Embryonic facial prominence (tissue), 1 donor: ENCODE results near the gene OTUD5.

Source experiments
- DNase-seq: peaks from one replicate; pipeline ENCODE4 v3.0.0-alpha.2; 2016; ENCODE audit errors: extremely low spot score

The OTUD5 gene

DNA sequence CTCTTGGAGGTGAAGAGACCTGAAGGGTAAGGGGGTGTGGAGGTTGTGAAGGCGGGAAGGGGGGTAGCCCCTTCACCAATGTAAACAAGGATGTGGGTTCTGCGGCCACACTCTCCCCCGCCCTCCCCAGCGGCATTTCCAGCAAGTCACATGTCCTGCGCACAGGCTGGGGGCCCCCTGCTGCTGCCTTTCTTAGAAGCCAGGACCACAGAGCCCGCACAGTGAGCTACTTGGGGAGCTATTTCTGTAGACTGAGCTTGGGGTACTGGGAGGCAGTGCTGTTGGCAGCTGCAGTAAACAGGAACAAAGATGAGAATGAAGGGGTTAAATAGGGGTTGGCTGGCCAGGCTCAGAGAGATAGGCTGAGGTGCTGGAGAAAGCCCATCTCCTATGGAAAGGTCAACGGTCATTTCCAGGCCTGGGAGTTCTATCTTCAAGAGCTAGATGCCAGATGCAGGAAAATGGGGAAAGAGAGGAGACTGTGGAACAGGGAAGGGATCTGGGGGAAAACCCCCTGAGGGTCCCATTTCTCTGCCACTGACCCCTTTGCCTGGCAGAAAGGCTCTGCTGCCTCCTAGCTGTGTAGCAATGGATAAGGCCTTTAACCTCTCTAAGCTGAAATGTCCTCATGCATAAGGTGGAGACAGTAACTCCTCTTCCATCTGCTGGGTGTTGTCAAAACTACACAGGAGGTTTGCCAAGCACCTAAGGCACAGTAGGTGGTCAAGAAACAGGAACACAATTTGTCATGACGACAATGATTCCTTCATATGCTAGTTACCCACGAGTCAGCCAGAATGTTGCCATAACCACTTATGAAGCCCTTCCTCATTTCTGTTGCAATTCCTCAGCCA lies 20.1 kb downstream of the OTUD5 start:
- no peak for DNase-seq

DNA sequence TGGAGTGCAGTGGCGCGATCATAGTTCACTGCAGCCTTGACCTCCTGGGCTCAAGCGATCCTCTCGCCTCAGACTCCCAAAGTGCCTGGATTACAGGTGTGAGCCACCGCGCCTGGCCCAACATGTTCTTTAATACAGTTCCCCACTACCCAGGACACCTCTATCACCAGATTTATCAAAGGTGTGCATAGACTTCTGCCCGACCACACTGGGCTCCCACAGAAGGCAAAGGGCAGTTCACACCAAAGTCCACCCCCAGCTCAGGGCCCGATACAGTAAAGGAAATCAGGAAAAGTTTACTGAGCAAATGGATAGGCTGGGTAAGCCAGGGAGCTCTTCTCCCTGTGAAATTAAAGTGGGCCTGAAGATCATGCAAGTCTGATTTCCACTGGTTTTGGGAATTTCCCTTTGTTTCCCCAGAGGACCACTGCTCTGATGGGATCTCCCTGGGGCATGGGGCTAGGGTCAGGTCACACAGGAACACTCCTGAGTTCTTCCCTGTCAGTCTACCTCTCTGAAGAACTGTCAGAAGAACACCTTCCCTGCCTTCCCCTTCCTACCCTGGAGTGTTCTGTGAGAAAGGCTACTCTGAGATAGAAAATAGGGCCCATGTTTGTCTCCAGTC lies 20.9 kb downstream of the OTUD5 start:
- no peak for DNase-seq

DNA sequence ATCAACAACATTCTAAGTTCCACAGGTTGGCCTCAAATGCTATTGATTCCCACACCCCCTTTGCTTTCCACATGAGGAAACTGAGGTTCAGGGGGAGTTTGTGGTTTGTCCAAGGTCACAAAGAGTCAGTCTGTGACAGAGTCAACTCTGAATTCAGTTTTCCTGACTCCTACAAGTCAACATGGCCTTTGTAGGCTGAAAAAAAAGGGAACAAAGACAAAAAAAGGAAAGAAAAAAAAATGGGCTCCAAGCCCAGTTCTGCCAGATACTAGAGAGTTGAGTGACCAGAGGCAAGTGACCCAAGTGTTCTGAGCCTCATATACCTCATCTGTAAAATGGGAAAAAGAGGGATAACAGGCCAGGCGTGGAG lies 22.1 kb downstream of the OTUD5 start:
- no peak for DNase-seq

DNA sequence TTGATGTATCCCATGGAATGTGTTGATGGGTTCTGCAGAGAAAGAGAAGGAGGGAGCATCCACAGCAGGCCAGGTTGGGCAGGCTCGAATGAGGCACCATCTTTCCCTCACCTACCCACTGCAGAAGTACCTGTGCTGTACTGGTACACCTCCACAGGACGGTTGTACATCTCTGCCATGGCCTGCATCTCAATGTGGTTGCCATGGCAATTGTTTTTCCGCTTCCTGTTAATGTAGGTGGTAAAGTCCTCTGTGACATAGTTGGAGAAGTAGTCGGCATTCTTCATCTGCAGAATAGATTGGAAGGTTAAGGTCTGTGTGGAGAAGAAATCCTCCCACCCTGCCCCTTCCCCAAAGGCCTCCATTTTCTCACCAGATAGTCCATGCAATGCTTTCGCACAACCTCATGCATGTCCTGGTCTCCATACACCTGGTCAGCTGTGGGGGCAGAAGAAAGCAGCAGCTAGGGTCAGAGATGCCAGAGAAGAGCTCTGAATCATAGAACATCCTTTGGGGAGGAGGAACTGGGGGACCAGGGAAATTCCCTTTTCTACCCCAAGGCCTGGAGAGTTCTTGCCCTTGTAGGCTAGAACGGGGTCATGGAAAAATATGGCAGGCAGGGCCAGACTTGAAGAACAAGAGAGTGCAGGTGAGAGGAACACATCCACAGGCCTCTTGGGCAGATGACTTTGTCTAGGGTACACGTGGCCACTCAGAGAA lies 22.7 kb downstream of the OTUD5 start:
- no peak for DNase-seq

DNA sequence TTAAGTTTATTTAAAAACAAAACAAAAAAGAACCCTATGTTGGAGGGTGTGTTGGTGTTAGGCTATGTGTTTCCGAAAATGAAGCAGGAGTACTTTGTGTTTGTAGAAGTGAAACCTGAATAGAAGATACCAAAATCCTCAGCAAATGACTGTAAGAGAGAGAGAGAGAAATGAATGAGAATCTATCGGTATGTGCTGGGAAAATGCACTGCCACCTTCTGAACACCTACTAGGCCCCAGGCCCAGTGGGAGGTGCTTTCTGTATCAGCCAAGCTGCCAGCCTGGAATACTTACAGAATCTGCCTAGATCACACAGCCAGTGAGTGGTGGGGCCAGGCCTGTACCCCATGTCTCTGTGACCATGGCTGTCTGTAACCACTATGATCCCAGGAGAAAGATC lies 23.6 kb downstream of the OTUD5 start:
- no peak for DNase-seq

DNA sequence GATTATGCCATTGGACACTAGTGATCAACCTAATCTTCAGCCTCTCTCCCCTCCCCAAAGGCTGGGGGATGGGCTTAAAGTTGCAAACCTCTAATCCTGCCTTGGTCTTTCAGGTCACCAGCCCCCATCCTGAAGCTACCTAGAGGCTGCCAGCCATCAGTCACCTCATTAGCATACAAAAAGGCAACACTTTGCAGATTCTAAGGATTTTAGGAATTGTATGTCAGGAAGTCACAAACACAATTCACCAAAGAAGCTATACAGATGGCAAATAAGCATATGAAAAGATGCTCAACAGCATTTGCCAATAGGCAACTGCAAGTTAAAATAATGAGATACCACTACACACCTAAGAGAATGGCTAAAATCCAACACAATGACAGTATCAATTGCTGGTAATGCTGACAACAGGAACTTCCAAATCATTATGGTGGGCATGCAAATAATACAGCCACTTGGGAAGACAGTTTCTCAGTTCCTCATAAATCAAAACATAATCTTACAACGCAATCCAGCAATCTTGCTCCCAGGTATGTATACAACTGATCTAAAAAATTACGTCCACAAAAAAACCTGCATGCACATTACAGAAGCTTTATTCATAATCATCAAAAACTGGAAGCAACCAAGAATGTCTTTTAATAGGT lies 29.5 kb downstream of the OTUD5 start:
- DNase-seq, result no peak

DNA sequence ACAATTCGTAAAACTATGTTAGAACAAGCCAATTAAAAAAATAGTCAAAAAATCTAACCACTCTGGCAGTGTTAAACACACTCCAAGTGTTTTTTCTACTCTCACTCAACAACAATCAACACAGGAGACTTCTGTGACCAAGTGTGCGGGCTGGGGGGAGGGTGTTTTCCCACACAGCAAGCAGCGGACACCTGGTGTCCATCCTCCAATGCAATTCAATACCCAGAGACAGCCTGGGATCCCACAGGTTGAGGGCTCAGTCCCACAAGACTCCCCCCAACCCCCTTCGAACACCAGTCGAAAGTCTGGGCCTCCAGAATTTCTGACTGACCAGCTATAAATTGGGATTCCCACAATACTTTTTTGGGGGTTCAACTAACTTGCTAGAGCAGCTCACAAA lies 30.3 kb downstream of the OTUD5 start:
- no peak for DNase-seq

DNA sequence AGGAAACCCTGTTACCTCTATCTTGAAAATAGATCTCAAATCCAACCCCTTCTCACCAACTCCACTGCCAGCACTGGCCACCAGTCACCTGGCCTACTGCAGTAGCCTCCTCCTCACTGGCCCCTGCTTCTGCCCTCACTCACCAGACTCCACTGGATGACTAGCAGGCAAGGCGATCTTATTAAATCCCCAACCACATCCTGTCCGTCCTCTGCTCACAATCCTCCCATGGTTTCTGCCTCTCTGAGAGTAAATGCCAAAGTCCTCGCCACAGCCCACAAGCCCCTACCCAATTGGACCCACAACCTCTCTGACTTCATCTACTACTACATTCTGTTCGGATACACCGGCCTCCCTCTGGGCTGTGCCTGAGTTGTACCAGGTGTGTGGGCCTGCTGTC lies 33.1 kb downstream of the OTUD5 start:
- DNase-seq, result no peak

DNA sequence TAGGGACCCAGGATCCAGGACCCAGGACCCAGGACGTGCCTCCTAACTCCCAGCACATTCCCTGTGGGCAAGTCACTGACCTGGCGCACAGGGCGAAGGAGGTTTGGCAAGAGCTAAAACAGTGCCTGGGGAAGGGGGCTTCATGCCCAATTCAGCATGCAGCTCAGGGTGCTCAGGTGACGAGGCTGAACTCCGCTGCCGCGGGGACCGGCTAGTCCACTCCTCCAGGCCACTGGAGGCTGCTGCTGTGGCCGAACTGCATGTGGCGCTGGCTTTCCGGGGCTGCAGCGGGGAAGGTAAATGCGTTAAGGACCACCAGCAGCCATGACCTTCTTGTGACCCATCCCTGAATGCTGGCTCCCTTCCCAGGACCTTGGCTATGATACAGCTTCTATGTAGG lies 33.6 kb downstream of the OTUD5 start:
- no peak for DNase-seq

DNA sequence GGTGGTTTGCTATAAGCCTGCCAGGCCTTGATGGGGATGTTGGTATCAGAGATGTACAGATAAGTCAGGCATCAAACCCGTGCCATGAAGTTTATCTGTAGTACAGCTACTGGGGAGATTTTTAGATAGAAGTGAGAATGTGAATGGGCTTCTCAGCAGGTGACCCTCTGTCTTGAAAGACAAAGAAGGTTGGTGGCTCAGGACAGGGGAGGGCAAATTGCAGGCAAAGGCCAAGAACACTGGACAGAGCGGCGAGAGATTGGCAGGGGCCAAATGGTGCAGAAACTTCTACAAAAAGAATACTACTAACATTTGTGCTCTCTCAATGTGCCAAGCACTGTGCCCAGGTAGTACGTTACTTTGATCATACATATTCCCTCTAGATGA lies 36.7 kb downstream of the OTUD5 start:
- no peak for DNase-seq

DNA sequence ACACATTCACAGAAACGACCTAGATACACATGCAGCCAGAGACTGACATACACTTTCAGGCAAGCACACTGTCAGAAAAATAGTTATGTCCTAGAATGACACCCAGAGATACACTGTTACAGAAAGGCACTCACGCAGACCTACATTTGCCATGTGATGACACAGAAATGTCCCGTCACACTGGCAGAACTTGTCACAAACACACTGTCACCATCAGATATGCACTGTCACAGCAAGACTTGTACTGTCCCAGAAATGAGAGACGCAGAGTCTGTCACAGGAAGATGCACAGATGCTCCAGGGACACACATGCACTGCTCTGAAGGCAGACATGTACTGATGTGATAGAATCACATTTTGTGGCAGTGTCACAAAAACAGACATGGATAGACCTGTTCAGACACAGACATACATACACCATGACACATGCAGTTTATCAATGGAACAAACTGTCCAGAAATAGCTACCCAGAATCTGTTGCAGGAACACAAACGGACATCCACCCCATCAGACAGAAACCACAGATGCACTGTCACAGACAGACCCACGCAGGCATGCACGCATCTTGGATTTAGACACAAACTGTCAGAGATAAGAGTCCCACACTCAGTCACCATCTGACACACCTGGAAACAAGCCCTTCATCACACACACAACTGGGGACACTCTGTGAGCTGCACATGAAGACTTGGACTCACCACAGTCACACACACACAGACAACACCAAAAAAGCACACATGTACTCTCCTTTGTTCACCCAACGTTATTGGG lies 37.3 kb downstream of the OTUD5 start:
- no peak for DNase-seq

DNA sequence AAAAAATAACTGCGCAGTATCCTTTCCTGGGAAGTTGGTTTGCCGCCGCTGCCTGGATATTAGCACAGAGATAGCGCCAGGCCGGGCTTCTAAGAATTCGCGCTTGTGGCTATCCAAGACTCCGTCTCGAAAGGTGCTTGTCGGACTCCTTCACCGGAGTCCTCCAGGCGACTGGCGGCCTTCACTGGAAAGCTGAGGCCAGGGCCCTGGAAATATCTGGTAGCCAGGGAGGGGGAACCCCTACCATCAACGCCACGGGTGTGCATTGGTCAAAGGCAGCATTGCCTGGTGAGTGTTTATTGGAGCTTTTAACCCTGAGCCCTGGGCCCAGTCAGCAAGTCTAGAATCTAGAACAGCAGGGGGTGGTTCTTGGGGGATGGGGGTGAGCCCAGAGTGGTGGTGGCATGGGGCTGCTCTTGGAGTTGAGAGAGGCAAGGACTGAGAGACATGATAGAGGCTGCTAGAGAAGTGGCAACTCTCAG lies 38.0 kb downstream of the OTUD5 start:
- no peak for DNase-seq

DNA sequence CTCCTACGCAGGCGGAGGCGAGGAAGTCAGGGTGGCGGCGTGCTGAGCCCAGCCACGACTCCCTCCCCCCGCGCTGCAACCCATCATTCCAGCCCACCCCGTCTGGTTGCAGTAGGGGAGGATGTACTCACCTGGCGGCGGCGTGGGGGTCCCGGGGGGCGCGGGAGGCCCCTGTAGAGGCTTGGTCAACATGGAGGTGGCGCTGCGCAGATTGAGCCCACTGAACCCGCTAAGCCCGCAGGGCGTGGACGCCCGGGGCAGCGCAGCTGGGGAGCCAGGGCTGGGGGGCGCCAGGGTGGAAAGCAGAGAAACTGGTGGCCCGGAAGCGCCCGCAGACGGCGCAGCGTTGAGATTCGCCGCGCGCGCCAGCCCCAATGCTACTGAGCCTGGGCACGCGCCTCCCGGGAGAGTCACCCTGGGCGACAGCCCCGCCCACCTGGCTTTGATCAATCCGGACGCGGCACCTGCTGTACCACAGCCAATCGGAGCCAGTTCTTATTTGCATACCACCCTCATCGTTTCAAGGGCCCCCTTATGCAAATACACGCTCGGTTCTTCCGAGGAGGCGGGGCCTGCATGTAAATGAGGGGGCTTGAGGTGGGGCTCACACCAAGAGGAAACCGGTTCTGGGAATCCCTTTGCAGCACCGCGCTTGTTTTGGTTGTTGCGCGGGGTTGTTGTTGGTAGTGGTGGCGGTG lies 38.6 kb downstream of the OTUD5 start, which contains the start of gene PIM2:
PIM2 (minus strand) TSS at position 382 of the 698 bp plus-strand sequence; CDS start at position 192, 190 bp downstream.
- DNase-seq, result peak; percentile 48

DNA sequence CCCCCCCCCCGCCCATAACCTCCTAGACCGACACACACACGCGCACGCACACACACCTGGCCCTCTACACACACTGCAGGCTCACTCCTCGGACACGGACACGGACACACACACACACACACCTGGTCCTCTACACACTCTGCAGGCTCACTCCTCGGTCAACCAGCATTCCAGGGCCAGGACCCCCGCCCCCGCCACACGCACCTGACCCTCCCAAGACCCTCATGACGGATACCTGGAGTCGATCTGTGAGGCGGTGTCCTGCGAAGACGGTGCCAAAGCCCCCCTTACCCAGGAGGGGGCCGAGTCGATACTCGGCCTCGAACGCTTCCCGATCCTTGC lies 39.1 kb downstream of the OTUD5 start:
- DNase-seq, result no peak

DNA sequence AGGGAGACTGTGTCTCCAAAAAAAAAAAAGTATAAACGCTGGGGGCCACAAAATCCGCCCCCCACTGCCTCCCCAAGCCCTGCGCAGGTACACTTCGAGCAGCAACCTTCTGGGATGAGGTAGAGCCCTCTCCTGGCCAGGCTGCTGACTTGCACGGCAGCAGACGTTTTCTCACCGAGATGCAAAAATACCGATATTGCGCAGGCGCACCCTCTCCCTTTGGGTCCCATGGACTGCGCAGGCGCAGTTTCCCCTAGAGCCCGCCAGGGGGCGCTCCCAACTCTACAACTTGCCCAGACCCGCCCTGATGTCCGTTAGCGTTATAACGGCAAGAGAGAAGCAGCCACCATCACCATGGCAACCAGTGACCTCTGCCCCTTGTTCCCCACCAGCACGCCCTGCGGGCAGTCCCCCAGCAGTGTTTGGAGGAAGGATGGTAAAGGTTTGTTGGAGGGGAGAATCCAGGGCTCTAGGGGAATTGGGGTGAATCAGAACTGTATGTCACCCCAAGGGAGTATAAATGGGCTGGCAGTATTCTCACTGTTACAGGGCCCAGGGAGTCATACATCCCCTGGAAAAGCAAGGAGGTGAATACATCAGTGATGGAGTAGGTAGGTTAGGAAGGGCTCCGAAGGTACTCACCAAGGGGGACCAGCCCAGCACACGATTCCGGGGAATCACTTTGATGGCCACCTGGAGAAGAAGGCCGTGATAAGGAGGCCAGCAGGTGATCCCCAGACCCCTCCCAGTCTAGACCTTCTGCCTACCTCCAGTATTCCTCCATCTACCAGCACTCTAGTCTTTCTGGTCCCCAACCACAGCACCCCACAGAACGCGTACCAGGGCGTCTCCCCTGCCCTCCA lies 40.0 kb downstream of the OTUD5 start:
- DNase-seq, result peak; percentile 60

DNA sequence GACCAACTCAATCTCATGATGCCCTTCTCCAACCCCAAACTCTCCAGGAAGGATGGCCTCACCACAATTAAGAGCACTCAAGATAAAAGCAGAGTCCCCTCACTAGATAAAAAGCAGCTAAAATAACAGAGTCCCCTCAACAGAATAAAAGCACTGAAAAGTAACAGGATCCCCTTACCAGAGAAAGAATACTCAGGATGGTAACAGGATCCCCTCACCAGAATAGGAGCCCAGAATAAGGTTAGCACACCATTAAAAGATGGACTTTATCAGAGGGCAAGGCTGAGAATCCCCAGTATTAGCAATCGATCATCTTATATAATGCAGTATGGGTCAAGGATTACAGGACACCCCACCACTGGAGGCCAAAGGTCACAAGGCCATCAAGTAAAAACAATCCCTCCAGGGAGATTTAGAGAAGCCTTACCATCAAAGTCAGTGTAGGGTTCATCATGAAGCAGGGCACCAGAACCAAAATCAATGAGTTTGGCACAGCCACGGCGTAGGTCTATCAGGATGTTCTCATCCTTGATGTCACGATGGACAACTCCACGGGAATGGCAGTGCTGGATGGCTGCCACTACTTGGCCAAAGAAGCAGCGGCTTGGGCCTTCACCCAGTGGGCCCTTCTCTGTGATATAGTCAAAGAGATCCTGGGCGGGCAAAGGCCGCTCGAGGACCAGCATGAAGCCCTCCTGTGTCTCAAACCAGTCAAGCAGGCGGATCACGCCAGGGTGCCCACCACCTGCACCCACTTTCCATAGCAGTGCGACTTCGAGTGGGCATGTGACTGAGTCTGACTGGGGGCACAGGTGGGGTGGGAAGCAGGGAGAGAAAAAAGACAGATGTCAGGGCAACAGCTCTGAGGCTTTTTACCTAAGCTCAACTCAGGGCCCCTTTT lies 42.6 kb downstream of the OTUD5 start:
- DNase-seq, result no peak

DNA sequence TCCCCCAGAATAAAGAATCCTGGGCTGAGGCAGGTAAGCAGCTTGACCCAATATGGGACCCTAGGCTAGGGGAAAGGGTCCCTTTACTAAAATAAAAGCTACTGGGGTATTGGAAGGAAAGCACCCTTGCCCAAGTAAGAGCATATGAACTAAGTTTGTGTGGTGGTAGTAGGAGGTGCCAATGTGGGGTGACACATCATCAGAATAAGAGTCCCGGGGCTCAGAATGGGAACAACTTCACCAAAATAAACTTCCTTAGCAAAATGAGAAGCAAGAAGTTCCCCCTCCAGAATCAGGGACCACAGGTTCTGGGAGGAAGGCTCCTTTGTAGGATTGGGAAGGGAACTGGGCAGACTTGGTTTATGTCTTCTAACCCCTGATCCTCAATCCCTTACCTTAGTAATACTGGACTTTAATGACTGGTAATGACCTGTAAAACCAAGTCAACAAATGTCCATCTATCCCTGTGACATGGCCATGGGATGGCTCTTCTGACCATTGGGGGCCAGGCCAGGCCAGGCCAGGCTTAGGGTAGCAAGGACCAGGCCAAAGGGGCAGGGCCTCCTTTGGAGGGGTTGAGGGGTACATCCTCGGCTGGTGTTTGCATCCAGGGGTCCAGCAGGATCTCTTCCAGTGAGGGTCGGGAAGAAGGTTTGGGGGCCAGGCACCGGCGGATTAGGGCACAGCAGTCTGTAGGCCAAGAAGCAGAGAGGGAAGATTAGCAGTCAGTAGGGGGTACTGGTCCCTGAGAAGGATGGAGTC lies 43.6 kb downstream of the OTUD5 start:
- no peak for DNase-seq
